ENCODE results near the gene SCARB1. TPM values are rescaled to one million over a fixed set of nuclear protein-coding genes. Genes with fewer than 3 reads are reported as not detected.

The SCARB1 gene
- total RNA-seq, 2 donors from 2014 or later = 33.0 to 36.2 TPM

DNA sequence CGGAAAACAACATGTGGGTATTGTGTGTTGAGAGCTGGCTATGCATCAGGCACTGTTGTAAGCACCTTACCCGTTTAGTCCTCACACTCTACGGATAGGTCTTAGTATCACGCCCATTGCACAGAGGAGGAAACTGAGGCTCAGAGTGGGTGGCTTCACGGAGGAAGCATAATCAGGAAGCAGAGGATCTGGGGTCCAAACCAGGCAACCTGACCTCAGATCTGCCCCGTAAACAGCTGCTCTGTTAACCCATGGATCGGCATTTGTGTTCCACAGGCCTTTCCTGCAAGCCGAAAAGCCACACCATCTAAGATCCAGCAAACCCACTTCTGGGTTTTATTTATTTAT is 107.9 kb downstream of the SCARB1 start:
- Mint-ChIP-seq H3K4me3 (no peak overlapping the region), H3K4me1 (peaks cover 15% of the 10 kb centered on the region), H3K27me3 (ENCODE audit: insufficient read depth) (peaks cover 5% of the 10 kb centered on the region), H3K9me3 (peaks cover 26% of the 10 kb centered on the region), H3K36me3 (ENCODE audit: low read depth) (no peaks in the 10 kb centered on the region), H3K27ac (no peak overlapping the region)
- Histone ChIP-seq H3K27me3 (ENCODE audit: control insufficient read depth, insufficient read depth, low read length, poor library complexity, severe bottlenecking) (no peaks in the 10 kb centered on the region), H3K36me3 (ENCODE audit: control insufficient read depth, insufficient read depth, low read length) (no peaks in the 10 kb centered on the region), H3K9ac (ENCODE audit: extremely low read depth, low read length, poor library complexity, severe bottlenecking) (no peak overlapping the region), H3K27ac (ENCODE audit: low read depth, low read length) (peak overlapping the region; percentile 90), H3K4me1 (ENCODE audit: control insufficient read depth, insufficient read depth, low read length) (no peaks in the 10 kb centered on the region), H3K9me3 (ENCODE audit: control insufficient read depth, low read length) (no peaks in the 10 kb centered on the region), H3K4me3 (ENCODE audit: low read length) (no peak overlapping the region)
- TF ChIP-seq CTCF (conservative IDR thresholded peaks at IDR 0.05) = no peak
- DNase-seq = no peak
- WGBS, 2 experiments (ENCODE audit: insufficient coverage in 1 of 2, insufficient read length in 1 of 2) = 84 to 89% methylated on average over 7 to 8 of the region's 8 CpGs

GRCh38 chr12:124754949-124755800 is 108.5 kb downstream of the SCARB1 start:
- WGBS, 2 experiments (ENCODE audit: insufficient coverage in 1 of 2, insufficient read length in 1 of 2) = 63 to 74% methylated on average over 7 to 17 of the region's 20 CpGs
- no peak for DNase-seq

DNA sequence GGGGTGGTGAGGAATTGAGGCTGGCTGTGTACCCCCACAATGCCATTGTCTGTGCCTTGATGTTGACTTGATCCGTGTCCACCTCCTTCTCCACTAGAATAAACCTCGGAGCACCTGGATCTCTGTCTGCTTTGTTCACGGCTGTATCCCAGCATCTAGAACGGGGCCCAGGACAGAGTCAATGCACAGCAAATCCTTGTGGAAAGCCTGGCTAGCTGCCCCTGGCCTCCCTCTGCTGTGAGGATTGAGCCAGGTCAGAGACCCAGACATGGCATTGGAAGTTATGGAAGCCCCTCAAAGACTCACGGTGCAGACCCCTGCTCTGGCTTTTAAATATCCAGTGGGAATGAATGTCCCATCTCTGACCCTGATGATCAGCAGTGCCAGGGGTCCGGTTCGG is 109.2 kb downstream of the SCARB1 start:
- 87 to 95% methylated on average over 4 to 7 of the region's 7 CpGs for whole genome bisulfite sequencing, 2 experiments (ENCODE audit: insufficient coverage in 1 of 2, insufficient read length in 1 of 2)
- Mint-ChIP-seq H3K27ac (no peak overlapping the region), H3K9me3 (peaks cover 26% of the 10 kb centered on the region), H3K36me3 (ENCODE audit: low read depth) (no peaks in the 10 kb centered on the region), H3K27me3 (ENCODE audit: insufficient read depth) (peaks cover 5% of the 10 kb centered on the region), H3K4me3 (no peak overlapping the region), H3K4me1 (peaks cover 15% of the 10 kb centered on the region)
- Histone ChIP-seq H3K4me3 (ENCODE audit: low read length) (no peak overlapping the region), H3K27me3 (ENCODE audit: control insufficient read depth, insufficient read depth, low read length, poor library complexity, severe bottlenecking) (no peaks in the 10 kb centered on the region), H3K9me3 (ENCODE audit: control insufficient read depth, low read length) (no peaks in the 10 kb centered on the region), H3K27ac (ENCODE audit: low read depth, low read length) (peak overlapping the region; percentile 90), H3K36me3 (ENCODE audit: control insufficient read depth, insufficient read depth, low read length) (no peaks in the 10 kb centered on the region), H3K9ac (ENCODE audit: extremely low read depth, low read length, poor library complexity, severe bottlenecking) (no peak overlapping the region), H3K4me1 (ENCODE audit: control insufficient read depth, insufficient read depth, low read length) (no peaks in the 10 kb centered on the region)
- TF ChIP-seq CTCF (conservative IDR thresholded peaks at IDR 0.05) = no peak
- no peak for DNase-seq

More at GRCh38 chr12:124754949-124755800, 108.5 kb downstream of the SCARB1 start:
- peaks cover 26% of the 10 kb centered on the region for H3K9me3 Mint-ChIP-seq
- TF ChIP-seq CTCF (conservative IDR thresholded peaks at IDR 0.05) = no peak
- Histone ChIP-seq H3K4me3 (ENCODE audit: low read length) (no peak overlapping the region), H3K4me1 (ENCODE audit: control insufficient read depth, insufficient read depth, low read length) (no peaks in the 10 kb centered on the region), H3K27ac (ENCODE audit: low read depth, low read length) (peak overlapping the region; percentile 90), H3K27me3 (ENCODE audit: control insufficient read depth, insufficient read depth, low read length, poor library complexity, severe bottlenecking) (no peaks in the 10 kb centered on the region), H3K9me3 (ENCODE audit: control insufficient read depth, low read length) (no peaks in the 10 kb centered on the region), H3K36me3 (ENCODE audit: control insufficient read depth, insufficient read depth, low read length) (no peaks in the 10 kb centered on the region), H3K9ac (ENCODE audit: extremely low read depth, low read length, poor library complexity, severe bottlenecking) (no peak overlapping the region)
- H3K27me3 Mint-ChIP-seq (ENCODE audit: insufficient read depth) = peaks cover 5% of the 10 kb centered on the region
- H3K4me3 Mint-ChIP-seq = no peak overlapping the region
- no peak overlapping the region for H3K27ac Mint-ChIP-seq
- no peaks in the 10 kb centered on the region for H3K36me3 Mint-ChIP-seq (ENCODE audit: low read depth)
- peaks cover 15% of the 10 kb centered on the region for H3K4me1 Mint-ChIP-seq

All from endodermal cell (in vitro differentiated cells).